Measurements from ENCODE around the gene TRIP10.
A peak's percentile ranks its signal among the peaks of the same experiment; 100 is the strongest.

The TRIP10 gene

GRCh38 chr19:6729573-6730152 lies 9.8 kb upstream of the TRIP10 start:
- DNase-seq = no peak

GRCh38 chr19:6730153-6730804 lies 9.2 kb upstream of the TRIP10 start:
- DNase-seq = peak; percentile 34

GRCh38 chr19:6730941-6731670 lies 8.4 kb upstream of the TRIP10 start:
- DNase-seq = no peak

GRCh38 chr19:6731822-6732221 lies 7.7 kb upstream of the TRIP10 start:
- DNase-seq = no peak

- DNase-seq = no peak
Observed at GRCh38 chr19:6732803-6733337, 6.6 kb upstream of the TRIP10 start.

- no peak for DNase-seq
Observed at GRCh38 chr19:6733338-6734095, 6.0 kb upstream of the TRIP10 start.

- no peak for DNase-seq
Observed at GRCh38 chr19:6734096-6734696, 5.3 kb upstream of the TRIP10 start.

- DNase-seq = no peak
Observed at GRCh38 chr19:6735181-6735911, 4.1 kb upstream of the TRIP10 start.

GRCh38 chr19:6736169-6736916 lies 3.1 kb upstream of the TRIP10 start:
- peak; percentile 76 for DNase-seq

GRCh38 chr19:6736917-6737283 lies 2.6 kb upstream of the TRIP10 start:
- no peak for DNase-seq

- DNase-seq = peak; percentile 99
Observed at GRCh38 chr19:6737284-6737872, 2.1 kb upstream of the TRIP10 start, which contains the start of gene GPR108. TSS of gene GPR108 (minus strand) at chr19:6737580. CDS start at chr19:6737576, 4 bp downstream.

- DNase-seq = peak; percentile 88
Observed at GRCh38 chr19:6737873-6738786, 1.4 kb upstream of the TRIP10 start.

- no peak for DNase-seq
Observed at GRCh38 chr19:6738787-6739389, 592 bp upstream of the TRIP10 start.

- DNase-seq = peak; percentile 40
Observed at GRCh38 chr19:6739883-6740588, 556 bp downstream of the TRIP10 start.

- no peak for DNase-seq
Observed at GRCh38 chr19:6740589-6741343, 1.3 kb downstream of the TRIP10 start.

GRCh38 chr19:6743066-6743465 lies 3.6 kb downstream of the TRIP10 start:
- DNase-seq = no peak

GRCh38 chr19:6743714-6744380 lies 4.4 kb downstream of the TRIP10 start:
- no peak for DNase-seq

All from OCI-M1 (cell line).